Measurements from ENCODE around the gene TMEM147.

Gene TMEM147

GRCh38 chr19:35549174-35549788, 3.9 kb downstream of the TMEM147 start:
- no peak overlapping the region for H3K4me3 ChIP-seq (ENCODE audit: low read length in 2 of 2)
- no peaks in the 10 kb centered on the region for H3K27me3 ChIP-seq (ENCODE audit: control insufficient read depth in 1 of 2, insufficient read depth in 2 of 2, low read length in 2 of 2)
- H3K9ac ChIP-seq (ENCODE audit: low read length in 2 of 2): no peak overlapping the region
- H3K4me1 ChIP-seq (ENCODE audit: control insufficient read depth, insufficient read depth, low read length): peaks cover 24% of the 10 kb centered on the region
- H3K36me3 ChIP-seq (ENCODE audit: control insufficient read depth in 2 of 2, insufficient read depth in 2 of 2, low read length in 2 of 2): peaks cover 0 to 5% of the 10 kb centered on the region in 2 donors
- H3K9me3 ChIP-seq (ENCODE audit: control insufficient read depth in 2 of 2, low read length in 2 of 2): no peaks in the 10 kb centered on the region
- no peak overlapping the region for H3K27ac ChIP-seq (ENCODE audit: low read length)

DNA sequence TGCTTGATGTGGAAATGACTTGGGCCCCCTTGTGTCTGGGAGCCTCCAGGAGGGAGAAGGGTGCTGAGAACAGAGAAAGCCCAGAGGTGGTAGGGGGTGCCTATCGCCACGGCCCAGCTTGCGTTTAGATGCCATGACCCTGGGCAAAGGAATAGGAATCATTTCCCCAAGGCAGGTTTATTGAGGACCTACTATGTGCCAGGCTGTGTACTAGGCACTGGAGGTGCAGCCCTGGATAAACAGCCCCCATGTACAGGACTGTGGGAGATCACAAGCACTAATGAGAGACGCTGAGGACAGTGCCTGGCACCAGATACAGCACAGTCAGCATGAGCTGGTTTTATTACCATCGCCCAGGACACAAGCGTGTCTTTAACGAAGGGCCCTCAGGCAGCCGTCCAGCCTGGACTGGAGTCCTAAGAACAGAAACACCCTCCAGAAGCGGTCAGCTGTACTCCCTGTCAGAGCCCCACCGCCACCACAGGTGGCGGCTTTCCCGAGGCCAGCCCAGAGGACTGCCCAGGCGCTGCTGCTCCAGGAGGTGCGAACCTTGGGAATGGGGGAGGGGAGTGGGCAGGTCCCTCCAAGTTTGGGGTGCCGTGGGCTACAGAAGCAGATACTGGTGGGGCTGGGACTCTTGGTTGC, 4.6 kb downstream of the TMEM147 start:
- peaks cover 0 to 1% of the 10 kb centered on the region in 2 donors for H3K27me3 ChIP-seq (ENCODE audit: control insufficient read depth in 1 of 2, insufficient read depth in 2 of 2, low read length in 2 of 2)
- no peak overlapping the region for H3K4me3 ChIP-seq (ENCODE audit: low read length in 2 of 2)
- no peak overlapping the region for H3K9ac ChIP-seq (ENCODE audit: low read length in 2 of 2)
- H3K27ac ChIP-seq (ENCODE audit: low read length): no peak overlapping the region
- H3K9me3 ChIP-seq (ENCODE audit: control insufficient read depth in 2 of 2, low read length in 2 of 2): no peaks in the 10 kb centered on the region
- peaks cover 17% of the 10 kb centered on the region for H3K4me1 ChIP-seq (ENCODE audit: control insufficient read depth, insufficient read depth, low read length)
- H3K36me3 ChIP-seq (ENCODE audit: control insufficient read depth in 2 of 2, insufficient read depth in 2 of 2, low read length in 2 of 2): peaks cover 0 to 5% of the 10 kb centered on the region in 2 donors

DNA sequence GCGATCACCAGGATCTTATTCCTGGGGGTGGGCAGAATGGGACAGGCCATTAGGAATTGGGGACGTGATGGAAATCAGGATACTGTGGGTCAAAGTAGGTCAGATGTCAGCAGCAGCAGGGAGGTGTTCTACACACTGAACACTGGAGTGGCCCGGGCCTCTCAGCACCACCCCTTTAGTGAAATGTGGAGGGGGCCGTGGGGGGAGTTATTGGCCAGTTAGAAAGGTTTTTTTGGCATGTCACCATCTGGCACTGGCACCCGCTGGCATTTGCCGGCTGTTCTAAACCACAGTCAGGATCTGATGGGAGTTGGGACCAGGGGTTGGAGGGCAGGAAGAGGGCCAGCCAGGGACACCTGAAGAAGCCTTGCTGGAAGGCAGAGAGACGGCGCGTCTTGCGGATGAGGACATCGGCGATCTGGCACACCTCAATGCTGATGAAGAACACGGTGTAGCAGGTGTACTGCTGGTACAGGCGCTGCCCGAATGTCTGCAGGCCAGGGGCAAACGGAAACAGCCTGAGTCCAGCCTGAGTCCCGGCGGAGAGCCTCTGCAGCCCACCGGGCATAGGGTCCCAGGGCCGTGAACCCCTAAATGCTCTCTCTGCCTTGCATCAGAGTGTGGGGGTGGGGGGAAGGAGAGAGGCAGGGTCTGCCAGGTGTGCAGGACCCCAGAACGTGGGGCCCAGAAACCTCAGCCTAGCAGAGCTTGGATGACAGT, 5.8 kb downstream of the TMEM147 start:
- H3K27me3 ChIP-seq (ENCODE audit: control insufficient read depth in 1 of 2, insufficient read depth in 2 of 2, low read length in 2 of 2): peaks cover 0 to 9% of the 10 kb centered on the region in 2 donors
- H3K4me3 ChIP-seq (ENCODE audit: low read length in 2 of 2): no peak overlapping the region
- H3K9me3 ChIP-seq (ENCODE audit: control insufficient read depth in 2 of 2, low read length in 2 of 2): no peaks in the 10 kb centered on the region
- H3K27ac ChIP-seq (ENCODE audit: low read length): no peak overlapping the region
- no peak overlapping the region for H3K9ac ChIP-seq (ENCODE audit: low read length in 2 of 2)
- peaks cover 0 to 5% of the 10 kb centered on the region in 2 donors for H3K36me3 ChIP-seq (ENCODE audit: control insufficient read depth in 2 of 2, insufficient read depth in 2 of 2, low read length in 2 of 2)
- peaks cover 10% of the 10 kb centered on the region for H3K4me1 ChIP-seq (ENCODE audit: control insufficient read depth, insufficient read depth, low read length)

DNA sequence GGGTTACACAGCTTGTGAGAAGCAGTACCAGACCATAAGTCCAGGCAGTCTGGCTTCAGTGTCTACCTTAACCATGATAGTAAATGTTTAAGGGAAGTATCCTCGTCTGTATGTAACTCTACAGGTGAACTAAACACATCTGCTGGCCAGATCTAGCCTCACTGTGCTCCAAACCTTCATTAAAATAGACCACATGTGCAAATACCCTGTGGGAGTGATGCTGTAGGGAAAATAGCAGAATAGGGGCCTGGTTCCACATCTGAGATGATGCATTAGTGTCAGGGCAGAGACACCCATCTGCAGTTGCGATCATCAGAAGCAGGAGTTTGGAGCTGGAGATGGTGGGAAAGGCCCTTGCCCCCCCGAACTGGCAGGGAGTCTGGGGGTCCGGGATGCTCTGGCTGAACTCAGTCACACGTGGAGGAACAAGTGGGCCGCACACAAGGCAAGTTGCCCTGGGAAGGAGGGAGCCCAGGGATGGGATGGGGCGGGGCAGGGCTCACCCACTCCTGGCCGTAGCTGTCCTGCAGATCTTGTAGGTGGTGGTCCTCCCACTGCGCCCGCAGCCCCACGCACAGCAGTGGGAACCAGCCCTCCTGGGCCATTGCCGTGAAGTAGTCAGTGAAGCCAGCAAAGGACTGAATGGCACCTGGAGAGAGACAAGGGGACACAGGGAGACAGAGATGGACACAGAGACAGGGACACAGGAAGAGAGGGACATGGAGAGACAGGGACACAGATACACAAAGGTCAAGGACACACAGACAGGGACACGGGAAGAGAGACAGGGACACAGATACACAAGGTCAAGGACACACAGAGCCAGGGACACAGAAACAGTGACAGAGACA, 7.3 kb downstream of the TMEM147 start:
- Histone ChIP-seq H3K9me3 (ENCODE audit: control insufficient read depth in 2 of 2, low read length in 2 of 2) (no peaks in the 10 kb centered on the region), H3K9ac (ENCODE audit: low read length in 2 of 2) (no peak overlapping the region), H3K4me1 (ENCODE audit: control insufficient read depth, insufficient read depth, low read length) (peaks cover 2% of the 10 kb centered on the region), H3K27ac (ENCODE audit: low read length) (no peak overlapping the region), H3K4me3 (ENCODE audit: low read length in 2 of 2) (no peak overlapping the region), H3K36me3 (ENCODE audit: control insufficient read depth in 2 of 2, insufficient read depth in 2 of 2, low read length in 2 of 2) (no peaks in the 10 kb centered on the region), H3K27me3 (ENCODE audit: control insufficient read depth in 1 of 2, insufficient read depth in 2 of 2, low read length in 2 of 2) (peaks cover 0 to 20% of the 10 kb centered on the region in 2 donors)

- H3K9ac ChIP-seq (ENCODE audit: low read length in 2 of 2): no peak overlapping the region
Observed at GRCh38 chr19:35553385-35554000, 8.1 kb downstream of the TMEM147 start.

DNA sequence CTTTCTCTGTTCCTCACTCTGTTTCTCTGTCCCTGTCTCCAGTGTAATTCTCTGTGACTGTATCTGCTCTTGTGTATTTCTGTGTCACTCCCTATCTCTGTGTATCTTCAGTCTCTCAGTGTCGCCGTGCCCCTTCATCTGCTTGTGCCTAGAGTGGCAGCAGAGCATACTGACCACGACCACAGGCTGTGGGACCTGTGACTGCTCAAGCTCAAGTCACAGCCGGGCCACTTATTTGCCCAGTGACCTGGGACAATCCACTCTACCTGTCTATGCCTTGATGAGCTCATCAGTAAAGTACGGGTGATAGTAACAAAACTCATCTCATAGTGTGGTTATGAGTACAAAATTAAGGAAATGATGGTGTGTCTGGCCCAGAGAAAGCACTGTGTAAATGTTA, 8.7 kb downstream of the TMEM147 start:
- Histone ChIP-seq H3K27ac (ENCODE audit: low read length) (no peak overlapping the region), H3K4me1 (ENCODE audit: control insufficient read depth, insufficient read depth, low read length) (peaks cover 7% of the 10 kb centered on the region), H3K4me3 (ENCODE audit: low read length in 2 of 2) (no peak overlapping the region), H3K36me3 (ENCODE audit: control insufficient read depth in 2 of 2, insufficient read depth in 2 of 2, low read length in 2 of 2) (no peaks in the 10 kb centered on the region), H3K27me3 (ENCODE audit: control insufficient read depth in 1 of 2, insufficient read depth in 2 of 2, low read length in 2 of 2) (peaks cover 11 to 29% of the 10 kb centered on the region in 2 donors), H3K9me3 (ENCODE audit: control insufficient read depth in 2 of 2, low read length in 2 of 2) (no peaks in the 10 kb centered on the region), H3K9ac (ENCODE audit: low read length in 2 of 2) (no peak overlapping the region)

More at GRCh38 chr19:35553385-35554000, 8.1 kb downstream of the TMEM147 start:
- Histone ChIP-seq H3K9me3 (ENCODE audit: control insufficient read depth in 2 of 2, low read length in 2 of 2) (no peaks in the 10 kb centered on the region), H3K36me3 (ENCODE audit: control insufficient read depth in 2 of 2, insufficient read depth in 2 of 2, low read length in 2 of 2) (no peaks in the 10 kb centered on the region), H3K4me3 (ENCODE audit: low read length in 2 of 2) (no peak overlapping the region), H3K27ac (ENCODE audit: low read length) (no peak overlapping the region), H3K27me3 (ENCODE audit: control insufficient read depth in 1 of 2, insufficient read depth in 2 of 2, low read length in 2 of 2) (peaks cover 6 to 23% of the 10 kb centered on the region in 2 donors), H3K4me1 (ENCODE audit: control insufficient read depth, insufficient read depth, low read length) (peaks cover 7% of the 10 kb centered on the region)

DNA sequence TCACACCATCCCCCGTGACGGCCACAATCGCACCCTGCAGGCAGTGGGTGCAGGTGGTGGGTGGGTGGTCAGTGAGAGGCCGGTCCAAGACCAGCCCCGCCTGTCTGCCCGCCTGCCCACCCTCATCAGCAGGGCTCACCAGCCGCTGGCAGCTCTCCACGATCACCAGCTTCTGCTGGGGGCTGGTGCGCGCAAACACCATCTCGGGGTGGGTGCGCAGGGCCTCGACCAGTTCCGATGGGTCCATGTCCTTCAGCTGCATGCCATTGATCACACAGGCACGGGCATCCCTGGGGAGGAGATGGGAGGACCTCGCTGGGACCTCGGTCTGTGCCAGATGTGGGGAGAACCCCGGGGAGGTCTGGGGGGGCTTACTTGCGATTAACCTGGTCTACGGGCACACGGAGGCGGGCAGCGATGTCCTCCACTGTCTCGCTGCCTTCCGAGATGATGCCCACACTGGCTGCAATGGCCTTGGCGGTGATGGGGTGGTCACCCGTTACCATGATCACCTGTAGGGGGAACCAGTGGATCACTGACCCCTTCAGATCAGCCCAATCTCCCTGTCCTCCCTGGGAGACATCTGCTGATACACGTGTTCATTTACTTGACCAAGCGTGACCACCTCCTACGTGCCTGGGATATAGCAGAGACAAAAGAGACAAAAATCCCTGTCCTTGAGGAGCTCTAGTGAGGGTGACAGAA, 10.0 kb downstream of the TMEM147 start:
- Histone ChIP-seq H3K4me3 (ENCODE audit: low read length in 2 of 2) (no peak overlapping the region), H3K36me3 (ENCODE audit: control insufficient read depth in 2 of 2, insufficient read depth in 2 of 2, low read length in 2 of 2) (no peaks in the 10 kb centered on the region), H3K9ac (ENCODE audit: low read length in 2 of 2) (no peak overlapping the region), H3K9me3 (ENCODE audit: control insufficient read depth in 2 of 2, low read length in 2 of 2) (no peaks in the 10 kb centered on the region), H3K27ac (ENCODE audit: low read length) (no peak overlapping the region), H3K4me1 (ENCODE audit: control insufficient read depth, insufficient read depth, low read length) (peaks cover 7% of the 10 kb centered on the region), H3K27me3 (ENCODE audit: control insufficient read depth in 1 of 2, insufficient read depth in 2 of 2, low read length in 2 of 2) (peaks cover 22 to 41% of the 10 kb centered on the region in 2 donors)

GRCh38 chr19:35556025-35556590, 10.7 kb downstream of the TMEM147 start:
- no peaks in the 10 kb centered on the region for H3K36me3 ChIP-seq (ENCODE audit: control insufficient read depth in 2 of 2, insufficient read depth in 2 of 2, low read length in 2 of 2)
- H3K27me3 ChIP-seq (ENCODE audit: control insufficient read depth in 1 of 2, insufficient read depth in 2 of 2, low read length in 2 of 2): peaks cover 22 to 42% of the 10 kb centered on the region in 2 donors

DNA sequence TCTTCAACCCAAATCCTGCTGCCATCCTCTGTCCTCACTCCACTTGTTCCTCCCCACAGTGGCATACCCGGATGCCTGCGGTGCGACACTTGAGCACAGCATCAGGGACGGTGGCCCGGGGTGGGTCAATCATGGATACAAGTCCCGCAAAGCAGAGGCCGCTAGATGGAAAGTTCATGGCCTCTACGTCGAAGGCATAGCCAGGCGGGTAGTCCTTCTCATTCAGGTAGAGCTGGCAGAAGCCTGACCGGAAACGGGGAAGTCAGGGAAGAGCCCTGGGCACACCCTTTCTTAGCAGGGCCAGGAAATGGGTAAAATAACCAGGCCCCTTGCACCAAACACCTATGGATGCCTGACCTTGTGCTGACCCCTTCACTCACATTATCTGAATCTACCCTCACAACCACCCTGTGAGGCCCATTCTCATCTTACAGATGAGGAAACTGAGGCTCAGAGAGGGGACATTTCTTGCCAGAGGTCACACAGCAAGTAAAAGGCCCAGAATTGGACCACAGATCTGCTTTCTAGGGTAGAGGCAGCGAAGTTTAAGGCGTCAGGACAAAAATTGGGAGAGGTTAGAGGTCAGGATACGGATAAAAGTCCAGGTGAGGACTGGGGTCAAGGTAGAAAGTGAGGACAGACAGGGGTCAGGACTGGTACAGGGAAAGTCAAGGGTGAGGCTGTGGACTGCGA, 11.6 kb downstream of the TMEM147 start:
- H3K27ac ChIP-seq (ENCODE audit: low read length): no peak overlapping the region
- H3K9me3 ChIP-seq (ENCODE audit: control insufficient read depth in 2 of 2, low read length in 2 of 2): no peaks in the 10 kb centered on the region
- no peaks in the 10 kb centered on the region for H3K36me3 ChIP-seq (ENCODE audit: control insufficient read depth in 2 of 2, insufficient read depth in 2 of 2, low read length in 2 of 2)
- H3K27me3 ChIP-seq (ENCODE audit: control insufficient read depth in 1 of 2, insufficient read depth in 2 of 2, low read length in 2 of 2): peaks cover 25 to 42% of the 10 kb centered on the region in 2 donors
- H3K4me3 ChIP-seq (ENCODE audit: low read length in 2 of 2): no peak overlapping the region
- peaks cover 7% of the 10 kb centered on the region for H3K4me1 ChIP-seq (ENCODE audit: control insufficient read depth, insufficient read depth, low read length)
- H3K9ac ChIP-seq (ENCODE audit: low read length in 2 of 2): no peak overlapping the region

More at GRCh38 chr19:35556025-35556590, 10.7 kb downstream of the TMEM147 start:
- Histone ChIP-seq H3K9ac (ENCODE audit: low read length in 2 of 2) (no peak overlapping the region), H3K27ac (ENCODE audit: low read length) (no peak overlapping the region), H3K4me1 (ENCODE audit: control insufficient read depth, insufficient read depth, low read length) (peaks cover 7% of the 10 kb centered on the region), H3K9me3 (ENCODE audit: control insufficient read depth in 2 of 2, low read length in 2 of 2) (no peaks in the 10 kb centered on the region), H3K4me3 (ENCODE audit: low read length in 2 of 2) (no peak overlapping the region)

Measured in stomach smooth muscle (tissue), 2 donors.